ENCODE measurements around the gene CHADL.
"Not testable (repeated sequence)": the region's sequence is repeated elsewhere in the genome, so short reads cannot be mapped to it uniquely, and the experiment has no call there.

The CHADL gene, protein sequence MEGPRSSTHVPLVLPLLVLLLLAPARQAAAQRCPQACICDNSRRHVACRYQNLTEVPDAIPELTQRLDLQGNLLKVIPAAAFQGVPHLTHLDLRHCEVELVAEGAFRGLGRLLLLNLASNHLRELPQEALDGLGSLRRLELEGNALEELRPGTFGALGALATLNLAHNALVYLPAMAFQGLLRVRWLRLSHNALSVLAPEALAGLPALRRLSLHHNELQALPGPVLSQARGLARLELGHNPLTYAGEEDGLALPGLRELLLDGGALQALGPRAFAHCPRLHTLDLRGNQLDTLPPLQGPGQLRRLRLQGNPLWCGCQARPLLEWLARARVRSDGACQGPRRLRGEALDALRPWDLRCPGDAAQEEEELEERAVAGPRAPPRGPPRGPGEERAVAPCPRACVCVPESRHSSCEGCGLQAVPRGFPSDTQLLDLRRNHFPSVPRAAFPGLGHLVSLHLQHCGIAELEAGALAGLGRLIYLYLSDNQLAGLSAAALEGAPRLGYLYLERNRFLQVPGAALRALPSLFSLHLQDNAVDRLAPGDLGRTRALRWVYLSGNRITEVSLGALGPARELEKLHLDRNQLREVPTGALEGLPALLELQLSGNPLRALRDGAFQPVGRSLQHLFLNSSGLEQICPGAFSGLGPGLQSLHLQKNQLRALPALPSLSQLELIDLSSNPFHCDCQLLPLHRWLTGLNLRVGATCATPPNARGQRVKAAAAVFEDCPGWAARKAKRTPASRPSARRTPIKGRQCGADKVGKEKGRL

DNA sequence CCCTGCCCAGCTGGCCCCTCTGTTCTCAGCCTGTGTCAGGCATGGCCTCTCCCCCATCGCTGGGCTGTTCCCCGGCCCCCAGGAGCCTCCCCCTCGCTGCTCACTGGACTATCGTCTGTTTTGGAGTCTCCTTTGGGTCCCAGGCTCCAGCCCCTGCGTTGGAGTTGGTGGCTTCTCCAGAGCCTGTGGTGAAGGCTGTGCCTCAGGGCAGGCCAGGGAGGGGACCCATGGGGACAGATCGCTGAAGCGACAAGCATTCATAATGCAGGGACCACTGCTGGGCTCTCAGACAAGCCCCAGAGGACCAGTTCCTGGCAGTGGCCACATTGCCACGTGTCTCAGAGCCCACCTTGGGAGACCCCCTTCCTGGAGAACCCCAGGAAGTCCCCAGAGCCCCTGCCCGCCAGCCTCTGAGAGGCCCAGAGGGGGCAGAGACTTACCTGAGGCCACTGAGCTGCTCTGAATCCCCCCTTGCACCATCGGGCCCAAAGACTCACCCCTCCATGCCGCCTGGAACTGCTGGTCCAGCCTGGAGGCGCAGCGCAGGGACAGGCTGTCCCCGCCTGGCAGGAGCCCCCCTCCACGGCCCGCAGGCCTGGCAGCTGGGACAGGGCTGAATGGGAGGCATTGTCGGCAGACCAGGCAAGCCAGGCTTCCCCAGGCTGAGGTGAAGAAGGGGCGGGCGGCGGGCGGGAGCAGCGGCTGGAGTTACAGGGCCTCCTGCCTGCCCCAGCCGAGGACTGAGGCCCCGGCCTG lies at the start of gene CHADL:
TSS of gene CHADL (minus strand) at position 555 of the 756 bp plus-strand sequence. CDS start at position 505, 50 bp downstream.
- DNase-seq (ENCODE audit: low read depth), result no peak

DNA sequence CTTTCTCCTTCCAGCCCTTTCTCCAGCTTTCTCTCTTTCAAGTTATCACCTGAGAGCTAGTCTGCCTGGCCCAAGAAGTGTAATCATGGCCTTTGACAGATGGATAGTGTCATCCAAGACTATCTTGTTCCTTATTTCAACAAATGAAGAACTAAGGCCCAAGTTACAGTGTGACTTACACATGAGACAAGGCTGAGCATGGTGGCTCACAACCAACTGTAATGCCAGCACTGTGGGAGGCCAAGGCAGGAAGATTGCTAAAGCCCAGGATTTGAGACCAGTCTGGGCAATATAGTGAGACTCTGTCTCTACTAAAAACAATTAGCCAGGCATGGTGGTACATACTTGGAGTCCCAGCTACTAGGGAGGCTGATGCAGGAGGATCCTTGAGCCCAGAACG lies 48.9 kb upstream of the CHADL start:
- no peak for DNase-seq (ENCODE audit: low read depth)

DNA sequence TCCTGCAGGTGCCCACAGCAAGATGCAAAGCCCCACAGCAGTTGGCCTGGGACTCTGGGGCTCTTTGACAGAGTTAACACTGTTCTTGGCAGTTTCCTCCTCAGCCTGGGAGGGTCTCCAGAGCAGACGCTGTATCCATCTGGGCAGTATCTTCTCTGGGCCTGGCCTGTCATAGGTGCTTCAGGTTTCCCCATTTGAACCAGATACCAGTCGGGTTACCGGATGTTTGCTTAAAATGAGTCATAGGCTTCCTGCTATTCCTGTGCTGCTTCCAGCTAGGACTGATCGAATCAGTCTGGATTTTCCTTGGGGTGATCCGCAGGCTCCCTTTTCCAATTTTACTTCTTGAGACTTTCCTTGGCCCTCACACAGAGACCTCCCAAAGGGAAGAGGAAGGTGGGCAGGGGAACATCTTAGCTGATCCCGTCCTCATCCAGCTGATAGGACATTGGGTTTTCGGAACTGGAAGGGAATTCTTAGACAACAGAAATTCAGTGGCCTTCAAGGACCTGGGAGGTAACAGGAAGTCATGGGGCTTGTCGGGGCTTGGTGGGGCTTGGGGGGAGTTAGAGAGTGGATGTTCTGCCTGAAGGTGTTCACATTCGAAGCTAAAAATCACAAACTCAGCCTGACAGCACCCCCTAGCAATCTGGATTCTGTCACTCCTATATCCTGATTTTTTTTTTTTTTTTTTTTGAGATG lies 47.7 kb upstream of the CHADL start:
- DNase-seq (ENCODE audit: low read depth), result no peak

DNA sequence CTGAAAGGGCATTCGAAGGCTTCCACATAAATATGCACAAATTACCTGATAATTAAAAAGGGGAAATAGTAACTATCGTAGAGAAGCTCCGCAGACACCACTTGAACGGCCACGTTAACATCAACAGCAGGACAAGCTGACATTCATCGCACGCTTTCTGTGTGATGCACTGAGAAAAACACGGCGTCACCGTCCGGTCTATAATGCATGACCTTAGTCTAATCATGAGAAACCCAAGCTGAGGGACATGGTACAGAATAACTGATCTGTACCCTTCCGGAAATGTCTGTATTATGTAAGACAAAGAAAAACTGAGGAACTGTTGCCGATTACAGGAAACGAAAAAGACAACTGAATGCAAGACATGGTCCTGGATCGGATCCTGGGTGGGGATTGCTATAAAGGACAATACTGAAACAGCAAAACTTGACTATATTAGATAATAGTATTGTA lies 45.9 kb upstream of the CHADL start:
- peak; percentile 17 for DNase-seq (ENCODE audit: low read depth)

DNA sequence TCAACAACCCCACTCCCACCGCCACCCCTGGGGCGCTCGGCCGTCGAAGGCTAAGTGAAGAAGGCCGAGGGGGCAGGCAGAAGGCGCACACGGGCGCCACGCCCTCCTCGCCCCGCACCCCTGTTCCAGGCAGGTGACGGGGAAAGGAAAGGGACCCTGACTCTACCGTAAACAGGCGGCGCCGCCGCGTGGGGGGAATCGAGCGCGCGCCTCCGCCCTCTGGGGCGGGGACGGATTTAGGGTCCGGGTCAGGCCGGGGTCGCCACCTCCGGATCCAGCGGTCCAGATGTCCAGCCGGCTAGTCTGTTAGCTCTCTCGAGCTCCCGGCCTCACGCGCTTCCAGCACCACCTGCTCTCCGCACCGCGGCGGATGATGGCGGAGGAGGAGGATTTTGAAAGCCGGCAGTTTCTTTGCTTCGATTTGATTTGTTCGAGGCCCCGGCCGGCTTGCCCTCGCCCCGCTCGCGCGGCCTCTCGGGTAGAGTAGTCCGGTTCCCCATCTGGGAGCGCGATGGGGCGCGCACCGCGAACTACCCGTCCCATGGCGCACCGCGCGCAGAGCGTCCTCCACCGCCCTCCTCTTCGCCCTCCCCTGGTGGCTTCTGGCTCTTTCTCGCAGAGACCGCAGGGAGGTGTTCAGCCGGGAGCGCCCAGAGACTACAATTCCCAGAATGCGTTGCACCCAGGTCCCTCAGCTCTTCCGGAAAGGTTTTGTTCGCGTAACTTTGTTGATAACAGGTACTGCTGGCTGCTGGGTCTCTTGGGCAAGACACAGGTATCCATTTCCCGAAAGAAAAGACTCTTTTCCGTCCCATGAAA lies 45.3 kb upstream of the CHADL start, which contains the start of gene RANGAP1:
TSS of gene RANGAP1 (minus strand) at position 368 of the 819 bp plus-strand sequence. CDS start 5,143 bp downstream, outside the sequence.
- DNase-seq (ENCODE audit: low read depth), result peak; percentile 97

DNA sequence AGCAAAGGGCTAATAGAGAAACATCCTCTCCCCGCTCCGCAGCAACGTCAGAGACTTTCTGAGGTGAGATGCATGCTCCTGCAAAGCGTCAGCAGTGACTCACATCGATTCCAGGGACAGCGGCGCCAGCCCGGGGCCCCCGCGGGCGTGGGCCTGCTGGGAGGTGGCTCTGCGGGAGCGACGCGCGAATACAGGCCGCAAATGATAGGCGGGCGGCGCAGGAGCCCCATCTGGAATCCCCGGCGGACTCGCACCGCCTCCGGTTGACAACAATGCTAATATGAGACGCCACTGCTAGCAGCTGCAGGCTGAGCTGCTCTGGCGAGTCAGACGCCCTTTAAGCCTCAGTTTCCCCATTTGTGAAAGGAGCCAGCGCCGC lies 44.7 kb upstream of the CHADL start:
- DNase-seq (ENCODE audit: low read depth), result peak; percentile 77

DNA sequence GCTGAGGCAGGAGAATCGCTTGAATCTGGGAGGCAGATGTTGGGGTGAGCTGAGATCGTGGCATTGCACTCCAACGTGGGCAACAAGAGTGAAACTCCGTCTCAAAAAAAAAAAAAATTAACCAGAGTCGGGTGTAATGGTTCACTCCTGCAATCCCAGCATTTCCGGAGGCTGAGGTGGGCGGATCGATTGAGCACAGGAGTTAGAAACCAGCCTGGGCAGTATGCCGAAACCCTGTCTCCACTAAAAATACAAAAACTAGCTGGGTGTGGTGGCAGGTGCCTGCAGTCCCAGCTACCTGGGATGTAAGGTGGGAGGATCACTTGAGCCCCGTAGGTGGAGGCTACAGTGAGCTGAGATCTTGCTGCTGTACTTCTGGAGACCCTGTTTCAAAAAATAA lies 43.7 kb upstream of the CHADL start:
- DNase-seq (ENCODE audit: low read depth), result no peak

DNA sequence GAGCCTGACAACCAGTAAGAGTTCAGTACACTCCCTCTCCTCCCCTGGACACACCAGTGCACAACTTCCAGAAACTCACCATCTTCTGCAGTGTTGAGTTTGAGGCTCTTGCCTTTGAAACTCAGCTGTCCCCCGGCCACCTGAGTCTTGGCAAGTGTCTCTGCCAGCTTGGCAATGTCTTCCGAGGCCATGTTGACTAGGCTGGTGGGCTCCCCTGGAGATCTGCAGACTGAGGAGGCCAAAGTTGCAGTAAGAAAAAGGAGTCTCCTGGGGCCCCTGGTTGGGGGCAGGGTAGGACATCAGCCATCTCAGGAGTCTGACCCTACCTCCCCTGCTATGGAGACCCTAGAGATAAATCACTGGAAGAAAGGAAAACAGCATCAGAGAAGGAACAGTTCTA lies 40.1 kb upstream of the CHADL start:
- DNase-seq (ENCODE audit: low read depth), result no peak

DNA sequence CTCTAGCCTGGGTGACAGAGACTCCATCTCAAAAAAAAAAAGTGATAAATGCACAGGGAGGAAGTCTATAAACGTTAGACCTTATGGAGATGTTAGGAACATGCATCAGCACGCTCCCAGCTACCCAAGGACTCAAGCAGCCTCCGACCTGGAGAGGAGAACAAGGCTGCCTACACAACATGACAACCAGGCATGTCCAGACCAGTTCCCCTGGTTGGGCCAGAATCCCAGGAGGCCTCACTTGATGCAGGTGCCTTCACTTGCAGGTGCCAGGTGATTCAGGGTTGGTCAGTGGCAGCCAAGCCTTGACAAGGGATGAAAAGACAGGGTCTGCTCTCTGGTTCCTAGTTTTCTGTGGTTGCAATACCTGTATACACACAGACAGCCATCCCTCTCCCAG lies 39.3 kb upstream of the CHADL start:
- no peak for DNase-seq (ENCODE audit: low read depth)

DNA sequence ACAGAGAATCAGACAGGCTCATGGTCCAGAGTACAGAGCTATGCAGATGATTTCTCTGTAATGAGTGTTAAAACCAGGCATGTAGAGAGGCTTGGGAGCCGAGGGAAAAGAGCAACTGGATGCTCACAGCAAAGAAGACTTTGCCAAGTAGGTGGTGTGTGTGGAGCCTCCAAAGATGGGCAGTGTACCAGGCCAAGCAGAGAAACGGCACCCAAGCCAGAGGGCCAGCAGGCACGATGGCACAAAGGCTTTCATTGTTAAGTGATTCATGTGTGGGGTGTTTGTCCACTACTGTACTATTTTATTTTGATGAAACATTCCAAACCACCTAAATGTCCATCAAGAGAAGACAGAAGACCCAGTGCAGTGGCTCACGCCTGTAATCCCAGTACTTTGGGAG lies 34.1 kb upstream of the CHADL start:
- no peak for DNase-seq (ENCODE audit: low read depth)

DNA sequence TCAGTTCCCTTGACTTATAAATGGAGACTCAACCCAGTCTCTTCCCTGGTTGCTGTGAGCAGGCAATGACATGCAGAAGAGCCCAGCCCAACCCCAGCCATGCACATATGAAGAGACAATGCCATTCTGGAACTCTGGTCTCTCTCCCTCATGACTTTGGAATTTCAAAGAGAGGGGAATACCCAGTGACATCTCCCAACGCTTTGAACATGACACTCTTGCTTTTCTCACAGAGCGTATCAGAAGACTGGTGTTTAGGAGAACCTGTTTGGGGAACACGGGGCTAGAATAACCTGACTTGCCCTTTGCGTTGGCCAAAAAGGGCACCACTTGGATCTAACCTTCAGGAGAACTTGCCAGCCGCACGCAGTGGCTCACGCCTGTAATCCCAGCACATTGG lies 32.4 kb upstream of the CHADL start:
- DNase-seq (ENCODE audit: low read depth), result no peak

DNA sequence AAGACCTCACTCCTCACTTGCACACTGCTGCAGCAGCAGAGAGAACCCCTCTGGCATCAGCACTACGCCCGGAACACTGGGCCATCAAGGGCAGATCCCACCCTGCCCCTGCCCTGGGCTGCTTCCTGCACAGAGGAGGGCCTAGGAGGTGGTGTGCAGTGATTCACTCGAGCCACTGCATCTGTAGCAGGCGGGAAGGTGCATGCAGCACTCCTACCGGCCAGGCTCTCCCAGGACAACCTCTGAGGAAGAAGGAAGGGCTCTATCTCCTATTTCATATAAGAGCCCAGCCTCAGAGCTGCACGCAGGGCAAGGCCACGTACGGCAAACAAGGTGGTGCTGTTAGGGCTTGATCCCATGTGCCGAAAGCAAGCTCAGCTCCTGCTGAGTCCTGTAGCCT lies 31.1 kb upstream of the CHADL start:
- no peak for DNase-seq (ENCODE audit: low read depth)

DNA sequence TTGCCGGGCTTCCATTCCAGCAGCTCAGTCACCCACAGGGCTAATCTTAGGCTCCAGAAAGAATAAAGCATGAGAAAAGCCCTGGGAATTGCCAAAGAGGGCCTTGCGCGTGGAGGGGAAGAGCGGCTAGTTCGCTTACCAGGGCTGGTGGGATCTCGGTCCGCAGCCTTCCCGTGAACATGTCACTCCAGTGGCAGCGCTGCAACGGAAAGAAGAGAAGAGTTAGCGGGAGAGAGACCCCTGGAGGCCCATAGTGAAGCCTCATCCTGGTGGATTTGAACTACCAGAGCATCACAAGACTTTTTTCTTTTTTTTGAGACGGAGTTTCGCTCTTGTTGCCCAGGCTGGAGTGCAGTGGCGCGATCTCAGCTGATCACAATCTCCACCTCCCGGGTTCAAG lies 27.2 kb upstream of the CHADL start:
- DNase-seq (ENCODE audit: low read depth), result no peak

DNA sequence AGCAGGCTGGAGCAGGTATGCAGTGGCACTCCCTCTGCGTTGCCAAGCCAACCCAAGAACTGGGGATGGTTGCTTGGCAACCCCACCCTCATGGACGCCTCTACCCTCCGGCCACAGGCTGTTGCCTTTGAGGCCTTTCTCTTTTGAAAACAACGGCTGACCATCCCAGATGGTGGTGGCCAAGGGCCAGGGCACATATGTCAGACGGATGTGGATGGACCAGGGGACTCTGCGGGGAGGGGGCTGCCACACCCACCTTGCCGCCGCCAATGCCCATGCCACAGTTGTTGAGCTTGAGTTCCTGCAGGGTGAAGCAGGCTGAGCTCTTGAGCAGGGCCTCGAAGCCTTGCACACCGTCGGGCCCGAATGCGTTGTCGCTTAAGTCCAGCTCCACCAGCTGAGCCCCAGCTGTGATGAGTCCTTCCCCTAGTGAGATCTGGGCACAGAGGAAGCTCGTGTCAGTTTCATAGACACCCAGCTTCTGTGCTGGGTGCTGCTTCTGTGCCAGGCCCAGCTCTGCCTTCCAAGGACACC lies 23.7 kb upstream of the CHADL start:
- no peak for DNase-seq (ENCODE audit: low read depth)

DNA sequence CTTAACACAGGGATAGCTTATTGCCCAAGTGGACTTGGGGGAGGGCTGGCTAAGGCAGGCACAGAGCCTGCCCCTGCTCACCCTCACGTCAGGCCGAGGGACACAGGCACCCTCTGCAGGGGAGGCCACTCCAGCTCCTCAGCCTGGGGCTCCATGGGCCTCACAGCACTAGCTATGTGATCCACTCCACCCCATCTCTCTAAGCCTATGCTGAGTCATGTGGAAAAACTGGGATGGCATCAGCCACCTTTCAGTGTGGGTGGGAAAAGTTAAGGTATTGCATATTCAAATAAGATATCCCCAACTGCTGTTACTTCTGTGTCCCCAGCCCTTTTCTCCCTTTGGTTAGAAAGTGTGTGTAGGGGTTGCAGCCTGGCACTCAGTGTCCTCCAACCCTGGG lies 23.0 kb upstream of the CHADL start:
- DNase-seq (ENCODE audit: low read depth), result no peak

DNA sequence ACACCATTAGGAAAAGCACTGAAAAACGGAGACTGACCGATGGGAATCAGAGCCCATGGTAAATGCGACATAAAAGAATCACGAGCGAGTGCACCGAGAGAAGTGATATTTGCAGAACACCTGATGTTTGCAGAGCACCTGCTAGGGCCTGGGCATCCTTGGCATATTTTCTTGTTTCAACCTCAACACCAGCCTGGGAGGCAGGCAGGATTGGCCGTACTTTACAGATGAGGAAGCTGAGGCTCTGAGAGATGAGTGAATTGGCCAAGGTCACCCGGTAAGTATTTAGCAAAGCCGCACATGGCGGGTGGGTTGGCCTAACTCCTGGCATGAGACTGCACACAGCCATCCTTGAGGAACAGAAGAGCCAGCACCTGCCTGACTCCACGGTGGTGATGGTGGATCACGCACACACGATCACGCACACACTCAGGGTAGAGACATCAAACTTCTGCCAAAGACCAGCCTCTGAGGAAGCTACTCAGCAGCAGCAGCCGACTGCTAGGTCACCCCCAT lies 21.6 kb upstream of the CHADL start:
- DNase-seq (ENCODE audit: low read depth), result no peak

DNA sequence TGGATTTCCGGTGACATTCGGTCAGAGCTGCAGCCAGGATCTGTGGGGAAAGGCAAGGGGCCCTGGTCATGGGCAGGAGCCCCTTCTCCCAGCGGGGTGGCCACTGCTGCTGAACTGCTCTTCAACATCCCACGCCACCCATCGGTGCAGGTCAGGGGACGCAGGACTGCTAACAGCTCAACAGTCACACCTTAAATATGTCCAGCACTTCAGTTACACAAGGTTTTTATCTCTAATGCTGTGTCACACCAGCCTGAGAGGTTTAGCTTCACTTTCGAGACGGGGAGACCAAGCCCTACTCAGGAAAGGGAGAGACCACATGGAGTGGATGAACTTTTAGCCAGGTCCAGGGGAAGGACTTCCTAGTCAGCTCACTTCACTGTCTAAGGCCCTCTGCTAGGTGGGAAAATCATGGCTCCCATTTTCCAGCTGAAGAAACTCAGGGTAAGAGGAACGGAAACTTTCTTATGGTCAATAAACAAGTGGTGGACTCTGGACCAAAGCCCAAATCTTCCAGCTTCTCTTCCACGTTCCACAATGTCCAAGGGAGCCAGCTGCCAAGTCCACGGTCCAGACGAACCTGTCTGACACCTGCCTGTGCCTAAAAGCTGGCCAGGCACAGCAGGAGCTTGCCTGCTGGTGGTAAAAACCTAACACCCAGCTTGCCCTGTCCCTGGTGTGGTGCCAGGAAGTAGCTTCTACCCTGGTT lies 21.0 kb upstream of the CHADL start:
- no peak for DNase-seq (ENCODE audit: low read depth)

DNA sequence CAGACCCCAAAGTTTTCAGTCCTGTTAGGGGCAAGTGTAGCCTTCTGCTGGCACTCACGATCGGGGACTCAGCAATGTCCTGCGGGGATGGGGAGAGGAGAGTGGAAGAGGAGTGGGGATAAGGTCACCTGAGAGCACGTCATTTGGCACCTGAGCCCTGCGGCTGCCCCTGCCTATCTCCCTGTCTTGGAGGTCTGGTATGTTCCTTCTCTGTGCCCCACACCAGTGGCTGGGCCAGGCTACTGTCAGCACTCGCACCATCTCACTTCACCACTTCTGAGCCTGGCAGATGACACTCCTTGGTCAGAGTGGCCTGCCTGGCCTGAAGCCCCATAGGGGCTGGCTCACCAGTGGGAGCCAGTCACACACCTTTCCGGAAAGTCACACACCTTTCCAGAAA lies 20.1 kb upstream of the CHADL start:
- DNase-seq (ENCODE audit: low read depth), result no peak

DNA sequence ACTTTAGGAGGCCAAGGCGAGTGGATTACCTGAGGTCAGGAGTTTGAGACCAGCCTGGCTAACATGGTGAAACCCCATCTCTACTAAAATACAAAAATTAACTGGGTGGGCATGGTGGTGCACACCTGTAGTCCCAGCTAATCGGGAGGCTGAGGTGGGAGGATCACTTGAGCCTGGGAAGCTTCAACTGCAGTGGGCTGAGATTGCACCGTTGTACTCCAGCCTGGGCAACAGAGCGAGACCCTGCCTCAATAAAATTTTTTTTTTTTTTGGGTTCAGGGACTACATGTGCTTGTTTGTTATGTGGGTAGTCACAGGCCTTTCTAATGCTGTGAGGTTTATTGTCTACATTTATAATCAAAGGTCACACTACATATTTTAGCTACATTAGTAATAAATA lies 19.0 kb upstream of the CHADL start:
- DNase-seq (ENCODE audit: low read depth), result not testable (repeated sequence)

DNA sequence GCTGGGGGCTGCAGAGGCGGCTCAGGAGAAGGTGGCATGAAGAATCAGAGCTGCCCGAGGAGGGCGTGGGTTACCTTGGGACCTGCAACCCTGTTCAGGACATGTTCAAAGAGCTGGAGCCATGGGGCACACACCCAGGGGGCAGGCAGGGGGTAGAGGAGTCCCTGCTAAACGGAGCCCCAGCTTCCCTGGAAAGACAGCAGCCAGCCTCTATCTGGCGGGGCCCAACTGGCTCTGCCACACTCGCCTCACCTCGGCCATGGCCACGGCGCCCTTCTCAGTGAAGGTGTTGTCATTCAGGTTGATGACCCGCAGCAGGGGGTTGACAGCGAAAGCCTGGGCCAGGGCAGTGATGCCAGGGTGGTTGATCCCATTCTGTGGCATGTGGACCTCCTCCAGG lies 17.0 kb upstream of the CHADL start:
- no peak for DNase-seq (ENCODE audit: low read depth)

Measured in activated gamma-delta T cell treated with anti-CD3 and anti-CD28 coated beads, Interleukin-2, amount 50 U/mL, for 16 hours (primary cell).